DND-41 (cell line): ENCODE data around the gene CLEC4E.

ENCODE experiments used
- CTCF ChIP-seq: IDR thresholded peaks from 2 replicates; pipeline ENCODE4 v1.5.1; 2012; ENCODE audit warnings: borderline replicate concordance, low read length, moderate library complexity, mild to moderate bottlenecking; ENCODE audit not compliant: poor library complexity, severe bottlenecking; ENCODE audit errors: extremely low read depth
- EZH2 ChIP-seq: IDR thresholded peaks from 3 replicates; pipeline ENCODE4 v1.6.1; 2012; ENCODE audit warnings: borderline replicate concordance, low read depth, mild to moderate bottlenecking, moderate library complexity, low read length, inconsistent platforms; ENCODE audit not compliant: severe bottlenecking

- no peak for TF ChIP-seq EZH2
- TF ChIP-seq CTCF: no peak
Observed at GRCh38 chr12:8493084-8493483, 47.6 kb downstream of the CLEC4E start.
